Skin of body (tissue), 2 donors: Measurements from ENCODE around the gene JAKMIP1. TPM values are rescaled to one million over a fixed set of nuclear protein-coding genes. Genes with fewer than 3 reads are reported as not detected.
"Not testable (repeated sequence)": the region's sequence is repeated elsewhere in the genome, so short reads cannot be mapped to it uniquely, and the experiment has no call there.

Experiments used
- DNase-seq: peaks from one replicate; lab custom pipeline; 2025; lab: John Stamatoyannopoulos, UW
- total RNA-seq: library from RNA; depleted of rRNA; stranded (reverse); fragments of >200 nt; gene quantifications from one replicate; pipeline ENCODE4 v1.2.3, GENCODE V29; 2014

The JAKMIP1 gene
- total RNA-seq, 1 donor from 2014 or later = 0.59 TPM

- DNase-seq = no peak
Measured at GRCh38 chr4:5993876-5994811, 206.2 kb downstream of the JAKMIP1 start.

GRCh38 chr4:5993346-5993745 lies 207.0 kb downstream of the JAKMIP1 start:
- DNase-seq = not testable (repeated sequence)

DNA sequence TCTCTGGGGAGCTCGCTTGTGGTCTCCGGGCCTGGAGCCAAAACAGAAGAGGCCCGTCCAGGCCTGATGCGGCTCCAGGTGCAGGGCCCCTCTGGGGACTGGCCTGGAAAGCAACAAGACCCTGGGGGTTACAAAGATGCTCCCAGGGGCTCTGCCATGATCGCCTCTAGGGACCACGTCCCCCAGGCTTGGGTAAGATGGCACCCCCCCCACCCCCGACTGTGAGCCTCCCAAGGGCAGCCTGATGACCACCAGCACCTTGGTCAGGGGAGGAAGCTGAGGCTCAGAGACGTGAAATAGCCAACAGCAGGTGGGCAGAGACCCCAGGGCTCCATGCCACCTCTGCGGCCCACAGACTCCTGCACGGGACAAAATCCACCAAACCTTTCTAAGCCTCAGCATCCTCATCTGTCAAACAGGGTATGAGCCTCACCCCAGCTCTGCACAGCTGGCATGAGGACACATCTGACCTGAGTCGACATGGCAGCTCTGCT lies 207.5 kb downstream of the JAKMIP1 start:
- DNase-seq = no peak

- no peak for DNase-seq
Measured at GRCh38 chr4:5992171-5992827, 208.1 kb downstream of the JAKMIP1 start.

- DNase-seq = no peak
Measured at GRCh38 chr4:5991405-5991804, 208.9 kb downstream of the JAKMIP1 start.

DNA sequence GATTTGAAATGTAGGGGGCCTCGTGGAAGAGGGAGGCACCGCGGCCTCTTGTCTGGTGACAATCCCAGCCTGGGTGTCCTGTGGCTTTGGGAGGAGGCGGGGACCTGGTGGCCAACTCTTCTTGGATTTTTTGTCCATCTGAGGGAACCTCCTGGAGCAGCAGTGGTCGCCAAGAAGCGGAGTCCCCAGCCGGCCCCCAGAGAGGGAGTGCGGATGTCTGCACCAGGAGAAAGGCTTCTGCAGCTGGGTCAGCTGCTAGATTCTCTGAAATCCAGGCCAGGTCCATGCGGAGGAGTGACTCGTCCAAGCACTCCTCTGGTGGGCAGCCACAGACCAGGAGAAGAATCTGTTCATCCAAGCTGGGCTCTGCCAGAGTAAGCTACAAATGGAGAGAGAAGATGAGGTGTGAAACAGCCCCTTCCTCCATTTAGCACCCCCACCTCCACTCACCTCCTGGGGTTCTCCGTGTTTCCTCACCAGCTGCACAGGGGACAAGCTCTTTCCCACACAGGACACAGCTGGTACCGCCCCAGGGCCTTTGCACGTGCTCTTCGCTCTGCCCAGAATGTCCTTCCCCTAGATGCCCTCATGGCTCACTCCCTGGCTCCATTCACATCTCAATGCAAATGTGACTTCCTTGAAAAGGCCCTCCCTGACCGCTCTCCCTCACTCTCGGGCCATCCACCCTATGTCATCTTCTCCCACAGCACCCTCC lies 209.7 kb downstream of the JAKMIP1 start:
- DNase-seq = no peak

DNA sequence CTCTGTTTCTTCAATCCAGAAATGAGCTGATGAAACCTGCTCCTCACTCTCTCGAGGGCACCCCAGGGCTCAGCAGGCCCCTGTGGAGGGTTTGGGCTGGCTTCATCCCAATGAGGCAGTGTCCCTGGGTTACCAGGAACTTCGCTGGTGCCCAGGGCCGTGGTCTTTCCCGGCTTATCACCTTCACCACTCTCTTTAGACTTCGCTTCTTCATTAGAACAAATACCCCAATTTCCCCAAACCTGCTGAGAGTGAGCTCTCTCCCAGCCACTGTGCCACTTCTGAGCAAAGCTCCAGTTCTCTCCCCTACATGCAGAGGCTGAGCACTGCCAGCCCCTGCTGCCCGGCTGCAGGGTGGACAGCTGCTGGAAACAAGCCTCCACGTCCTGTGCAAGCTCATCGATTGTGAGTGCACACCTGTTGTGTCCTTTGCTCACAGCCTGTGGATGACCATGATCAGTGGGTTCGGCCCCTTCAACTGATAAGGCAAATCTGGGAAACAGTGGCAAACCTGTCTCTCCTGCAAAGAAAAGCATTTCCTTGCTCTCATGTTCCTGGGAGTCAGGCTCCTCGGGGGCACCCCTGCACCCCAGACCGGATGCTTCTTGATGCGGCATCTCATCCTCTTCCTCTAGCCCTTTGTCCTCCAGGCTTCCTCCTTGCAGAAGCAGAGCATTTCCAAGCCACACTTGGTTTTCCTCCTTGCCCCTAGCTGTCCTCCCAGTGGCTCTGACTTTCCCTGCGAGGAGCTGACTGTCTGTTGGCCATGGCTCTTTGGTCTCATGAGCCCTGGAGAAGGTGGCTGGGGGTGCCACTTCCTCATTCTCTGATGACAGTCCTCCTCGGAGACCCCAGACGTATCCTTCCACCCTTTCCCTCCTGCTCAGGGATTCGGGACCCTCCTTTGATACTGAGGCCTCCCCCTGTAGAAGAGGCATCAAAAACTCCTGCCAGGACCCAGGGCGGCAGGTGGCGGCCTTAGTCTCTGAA lies 210.8 kb downstream of the JAKMIP1 start:
- DNase-seq = no peak

- DNase-seq = no peak
Measured at GRCh38 chr4:5988086-5988845, 212.1 kb downstream of the JAKMIP1 start.

DNA sequence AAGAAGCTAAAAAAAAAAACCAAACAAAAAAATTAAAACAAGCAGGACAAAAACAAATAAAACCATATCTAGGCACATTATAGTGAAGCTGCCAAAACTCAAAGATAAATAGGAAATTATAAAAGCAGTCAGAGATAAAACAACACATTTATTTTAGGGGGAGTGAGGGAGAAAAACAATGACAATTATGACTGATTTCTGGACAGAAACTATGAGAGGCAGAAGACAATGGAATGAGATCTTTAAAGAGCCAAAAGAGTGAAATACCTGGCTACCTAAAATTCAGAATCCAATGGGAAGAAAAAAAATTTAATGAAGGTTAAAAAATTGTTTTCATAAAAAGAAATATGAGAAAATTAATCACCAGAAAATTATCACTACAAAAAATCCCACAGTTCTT lies 215.5 kb downstream of the JAKMIP1 start:
- no peak for DNase-seq

DNA sequence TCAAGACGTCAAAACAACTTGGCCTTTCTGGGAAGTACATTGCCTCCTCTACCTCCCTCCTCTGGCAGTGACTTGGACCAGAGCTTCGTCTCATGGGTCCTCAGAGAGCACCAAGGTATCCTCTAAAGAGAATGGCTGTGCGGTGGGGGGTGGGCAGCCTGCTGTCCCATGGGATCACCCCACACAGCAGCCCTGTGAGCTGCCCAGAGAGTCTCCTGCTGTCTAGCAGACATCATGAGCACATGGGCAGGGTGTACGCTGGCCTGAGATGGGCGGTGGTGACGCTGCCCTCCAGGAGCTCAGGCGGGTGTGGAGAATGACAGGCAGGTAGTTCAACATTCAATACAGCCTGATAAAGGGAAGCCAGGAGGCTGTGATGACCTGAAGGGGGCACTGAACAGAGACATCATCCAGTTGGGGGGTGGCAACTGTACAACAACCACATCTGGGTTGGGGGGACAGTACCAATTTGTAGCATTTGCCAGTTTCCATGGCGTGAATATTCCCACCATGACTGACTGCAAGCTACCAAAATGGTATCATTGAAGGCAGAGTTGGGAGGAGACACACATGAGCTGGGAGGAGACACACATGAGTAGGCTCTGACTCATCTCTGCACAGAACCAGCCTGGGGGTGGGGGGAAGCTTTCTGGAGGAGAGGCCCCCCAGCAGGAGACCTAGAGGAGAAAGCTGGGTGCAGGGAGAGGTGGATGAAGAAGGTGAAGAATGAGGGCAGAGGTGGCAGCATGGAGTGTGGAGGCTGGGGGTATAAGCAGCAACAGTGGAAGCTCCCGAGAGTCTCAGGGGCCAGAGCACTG lies 218.0 kb downstream of the JAKMIP1 start:
- DNase-seq = no peak

GRCh38 chr4:5980436-5981155 lies 219.8 kb downstream of the JAKMIP1 start:
- DNase-seq = no peak

- DNase-seq = no peak
Measured at GRCh38 chr4:5979981-5980380, 220.4 kb downstream of the JAKMIP1 start.

DNA sequence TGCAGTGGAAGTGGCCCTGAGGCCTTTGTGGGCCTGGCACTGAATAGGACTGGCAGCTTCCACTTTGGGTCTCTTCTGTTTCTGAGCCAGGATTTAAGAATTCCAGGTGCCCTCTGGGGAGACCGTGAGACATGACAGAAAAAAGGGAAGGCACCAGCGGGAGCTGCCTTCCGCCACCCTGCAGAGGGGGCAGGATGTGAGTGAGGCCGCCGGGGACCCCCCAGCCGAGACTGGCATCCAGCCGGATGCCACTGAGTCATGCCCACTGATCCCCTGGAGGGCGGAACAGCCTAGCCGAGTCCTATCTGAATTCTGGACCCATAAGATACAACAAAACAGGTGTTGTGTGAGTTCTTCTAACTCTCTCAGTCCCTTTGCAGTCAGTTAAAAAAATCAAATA lies 223.4 kb downstream of the JAKMIP1 start:
- DNase-seq = no peak

DNA sequence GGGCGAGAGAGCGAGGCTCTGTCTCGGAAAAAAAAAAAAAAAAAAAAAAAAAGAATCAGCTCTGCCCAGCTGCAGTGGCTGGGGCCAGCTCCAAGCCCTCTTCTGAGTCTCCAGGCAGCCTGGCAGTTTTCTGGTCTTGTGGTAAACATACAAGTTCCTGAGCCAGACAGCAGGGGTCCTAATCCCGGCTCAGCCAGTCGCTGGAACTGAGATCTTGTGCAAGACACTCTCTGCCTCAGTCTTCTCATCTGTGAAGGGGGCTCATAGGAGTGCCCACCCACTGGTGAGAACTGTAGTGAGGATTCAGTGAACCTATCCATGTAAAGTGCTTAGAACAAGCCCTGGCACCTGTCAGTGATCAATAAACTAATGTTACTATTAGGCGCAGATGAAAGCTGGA lies 223.9 kb downstream of the JAKMIP1 start:
- no peak for DNase-seq
